HG03064 (cell line): ENCODE results near the gene PARD3.
"Not testable (repeated sequence)": the region's sequence is repeated elsewhere in the genome, so short reads cannot be mapped to it uniquely, and the experiment has no call there.

Experiments used
- ATAC-seq: cut with Tn5 transposase; IDR thresholded peaks from one replicate; pipeline ENCODE4 v1.9.1; 2021; ENCODE audit warnings: low read depth; ENCODE audit not compliant: unreplicated experiment

PARD3 gene

GRCh38 chr10:34413756-34414587 is 401.1 kb downstream of the PARD3 start:
- no peak for ATAC-seq

GRCh38 chr10:34413214-34413613 is 401.9 kb downstream of the PARD3 start:
- ATAC-seq = no peak

DNA sequence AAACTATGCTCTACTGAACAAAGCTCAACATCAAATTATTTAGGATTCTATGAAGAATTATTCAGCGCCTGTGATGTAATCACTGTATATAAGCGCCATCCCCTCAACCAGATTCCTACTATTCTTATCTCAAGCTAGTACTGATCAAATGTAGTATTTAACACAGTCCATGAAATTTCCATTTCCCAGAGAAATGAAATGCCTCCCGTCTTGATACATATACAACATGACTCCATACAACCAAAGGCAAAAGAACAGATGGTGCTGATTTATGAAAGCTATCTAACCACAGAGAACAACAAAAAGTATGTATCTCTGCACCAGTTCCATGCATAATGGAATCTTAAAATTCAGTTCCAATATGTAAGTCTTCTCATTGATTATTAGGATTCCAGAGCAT is 406.1 kb downstream of the PARD3 start:
- ATAC-seq = no peak

- ATAC-seq = no peak
Measured at GRCh38 chr10:34408381-34408780, 406.7 kb downstream of the PARD3 start.

DNA sequence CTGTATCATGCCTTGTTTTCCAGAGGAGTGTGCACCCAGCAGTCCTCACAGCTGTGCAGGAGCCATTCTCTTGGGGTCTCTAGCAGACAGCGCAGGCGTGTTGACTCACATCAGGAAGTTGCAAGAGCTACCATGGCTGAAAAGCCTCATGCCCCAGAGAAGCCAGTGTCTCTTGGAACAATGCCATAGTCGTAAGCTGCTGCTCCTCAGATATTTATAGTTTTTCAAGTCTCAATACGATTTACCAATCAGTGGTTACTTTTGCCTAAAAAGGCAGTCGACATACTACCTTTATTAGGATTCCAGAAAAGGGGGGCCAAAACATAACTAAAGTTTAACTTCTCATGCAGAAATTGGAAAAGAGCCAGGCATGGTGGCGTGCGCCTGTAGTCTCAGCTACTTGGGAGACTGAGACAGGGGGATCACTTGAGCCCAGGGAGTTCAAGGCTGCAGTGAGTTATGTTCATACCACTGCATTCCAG is 407.7 kb downstream of the PARD3 start:
- no peak for ATAC-seq

DNA sequence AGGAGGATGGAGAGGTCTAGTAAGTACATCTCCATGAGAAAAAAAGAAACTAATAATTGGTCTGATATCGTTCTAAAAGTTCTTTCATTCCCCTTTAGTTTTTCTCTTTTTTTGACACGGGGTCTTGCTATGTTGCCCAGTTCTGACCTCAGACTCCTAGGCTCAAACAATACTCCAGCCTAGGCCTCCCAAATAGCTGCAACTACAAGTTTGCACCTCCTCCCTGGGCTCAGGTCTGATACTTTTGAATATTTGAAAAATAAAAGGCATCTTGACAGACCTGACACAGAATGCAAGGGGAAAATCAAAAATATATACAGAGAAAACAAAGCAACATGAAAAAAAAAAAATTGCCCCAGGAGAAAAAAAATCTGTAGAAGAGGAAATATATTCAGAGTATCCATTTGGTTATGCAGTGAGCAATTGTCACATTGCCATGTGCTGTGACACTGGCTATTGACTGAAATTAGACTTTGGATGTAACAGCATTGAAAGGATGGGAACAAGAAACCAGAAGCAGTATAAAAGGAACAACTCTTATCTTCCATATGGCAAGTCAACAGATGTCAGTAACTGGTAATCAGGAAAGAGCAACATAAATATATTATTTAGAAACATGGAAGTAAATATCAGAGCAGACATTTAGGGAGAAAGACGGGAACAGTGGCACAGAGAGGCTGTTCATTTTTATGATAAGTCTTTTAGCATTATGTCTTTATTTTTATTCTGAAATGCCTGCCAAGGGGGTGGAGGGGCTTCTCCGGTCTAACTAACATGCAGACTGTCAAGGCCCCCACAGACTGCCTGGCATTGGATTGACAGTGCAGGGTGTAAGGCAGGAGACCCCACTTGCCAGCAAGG is 408.4 kb downstream of the PARD3 start:
- no peak for ATAC-seq

GRCh38 chr10:34405611-34406462 is 409.3 kb downstream of the PARD3 start:
- ATAC-seq = no peak

DNA sequence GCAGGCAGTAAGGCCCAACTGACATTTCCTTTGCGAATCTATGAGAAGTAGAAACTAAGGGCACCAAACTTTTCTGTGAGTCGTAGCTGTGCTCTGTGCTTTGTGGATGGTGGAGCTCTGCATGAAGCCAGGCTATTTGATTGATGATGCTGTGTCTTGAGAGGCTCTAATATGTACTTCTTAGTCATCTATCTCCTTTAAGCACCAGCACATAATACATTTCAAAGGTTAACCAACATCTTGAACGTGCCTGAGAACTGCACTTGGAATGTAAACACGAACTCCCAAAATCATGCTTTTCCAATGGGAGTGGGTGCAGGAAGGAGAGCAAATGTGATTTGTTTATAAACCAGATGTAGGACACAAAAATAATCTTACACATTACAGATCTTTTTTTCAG is 411.6 kb downstream of the PARD3 start:
- no peak for ATAC-seq

- no peak for ATAC-seq
Measured at GRCh38 chr10:34400075-34400474, 415.0 kb downstream of the PARD3 start.

- ATAC-seq = no peak
Measured at GRCh38 chr10:34399013-34399412, 416.1 kb downstream of the PARD3 start.

GRCh38 chr10:34397324-34397723 is 417.8 kb downstream of the PARD3 start:
- ATAC-seq = no peak

- ATAC-seq = no peak
Measured at GRCh38 chr10:34396663-34397062, 418.4 kb downstream of the PARD3 start.

- no peak for ATAC-seq
Measured at GRCh38 chr10:34392641-34393170, 422.4 kb downstream of the PARD3 start.

DNA sequence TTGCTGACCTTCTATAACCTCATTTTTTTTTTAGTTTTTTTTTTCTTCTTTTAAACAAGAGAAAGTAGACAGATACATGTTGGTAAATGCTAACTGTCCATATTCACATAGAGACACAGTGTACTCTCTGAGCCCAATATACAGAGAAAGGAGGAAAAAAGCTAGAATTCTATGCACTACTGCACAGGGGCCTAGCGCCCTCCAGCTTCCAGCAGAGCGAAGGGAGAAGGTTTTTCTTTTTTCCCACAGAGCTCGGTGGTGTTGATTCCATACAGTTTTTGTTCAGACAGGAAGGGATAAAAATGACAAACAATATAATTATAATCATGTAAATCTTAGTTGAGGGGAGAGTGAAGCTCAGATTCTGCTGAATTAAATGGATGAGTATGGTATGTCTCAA is 423.9 kb downstream of the PARD3 start:
- ATAC-seq = not testable (repeated sequence)

DNA sequence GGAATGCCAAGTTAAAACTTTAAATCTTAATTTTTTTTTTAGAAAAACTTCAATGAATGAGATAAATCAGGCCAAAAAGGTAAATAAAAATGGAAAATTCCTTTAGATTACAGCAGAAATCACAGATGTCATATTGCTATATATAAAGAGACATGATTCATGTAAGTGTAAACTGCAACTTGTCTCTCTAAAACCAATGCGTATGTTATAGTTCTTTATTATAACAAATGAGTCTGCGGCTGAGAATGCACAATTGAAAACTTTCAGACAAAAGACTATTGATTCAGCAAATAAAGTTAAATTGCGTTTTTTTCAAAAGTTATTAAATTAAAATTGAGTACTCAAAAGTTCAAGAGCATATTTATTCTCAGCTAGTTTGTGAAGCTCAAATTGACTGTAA is 425.3 kb downstream of the PARD3 start:
- no peak for ATAC-seq

DNA sequence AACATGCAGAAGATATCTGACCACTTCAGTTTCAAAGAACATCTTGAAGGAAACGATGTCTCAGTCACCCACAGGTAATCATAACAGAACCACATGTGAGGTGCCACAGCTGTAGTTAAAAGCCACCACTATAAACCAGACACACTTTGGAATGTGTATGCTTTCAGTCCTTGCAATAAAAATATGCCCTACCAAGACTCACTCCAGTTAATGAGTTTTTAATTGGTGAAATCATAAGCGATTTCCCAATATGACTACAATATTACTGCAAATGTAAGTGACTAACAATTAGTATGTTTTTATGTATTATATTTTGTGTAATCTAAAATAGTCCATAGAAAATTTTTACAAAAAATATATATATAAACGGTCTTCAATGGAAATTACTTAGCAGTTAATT is 428.2 kb downstream of the PARD3 start:
- no peak for ATAC-seq

DNA sequence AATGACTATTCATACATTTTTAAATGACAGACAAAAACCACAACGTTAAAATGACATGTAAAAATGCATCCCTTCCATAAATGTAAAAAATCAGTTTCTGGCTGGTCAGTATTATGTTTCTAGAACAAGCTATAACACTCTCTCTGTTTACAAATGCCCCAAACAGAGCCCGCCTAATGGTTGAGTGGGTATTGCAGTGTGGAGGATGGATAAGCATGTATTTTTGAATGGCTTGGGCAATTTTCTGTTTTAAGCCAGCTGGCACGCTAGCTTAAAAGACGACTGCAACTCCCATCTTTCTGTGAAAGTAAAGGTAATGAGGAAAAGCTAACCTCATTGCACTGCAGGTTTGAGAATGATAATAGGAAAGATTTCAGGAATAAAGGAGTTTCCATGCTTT is 430.7 kb downstream of the PARD3 start:
- no peak for ATAC-seq

GRCh38 chr10:34382626-34383025 is 432.5 kb downstream of the PARD3 start:
- no peak for ATAC-seq

DNA sequence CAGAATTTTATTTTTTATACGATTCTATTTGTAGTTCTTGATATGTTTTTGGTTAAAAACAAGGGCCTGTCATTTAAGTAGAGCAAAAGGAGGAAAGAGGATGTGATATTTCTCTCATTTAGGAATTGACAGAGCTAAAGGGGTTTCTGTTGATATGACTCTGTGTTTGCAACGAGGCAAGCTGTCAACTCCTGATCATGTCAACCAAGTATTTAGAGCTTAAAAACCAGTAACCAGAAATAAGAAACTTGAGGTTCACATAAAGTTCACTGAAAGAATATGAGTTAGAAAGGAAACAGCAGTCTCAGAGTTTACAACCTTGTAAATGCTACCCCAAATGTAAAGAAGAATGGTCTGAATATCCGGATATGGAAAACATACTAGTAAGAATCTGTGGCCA is 434.2 kb downstream of the PARD3 start:
- ATAC-seq = no peak

- ATAC-seq = no peak
Measured at GRCh38 chr10:34378297-34378696, 436.8 kb downstream of the PARD3 start.
